SK-N-MC (cell line): ENCODE results near the gene CLNK.

Experiments
- EZH2 ChIP-seq: fragments of 200-600 bp; sonication (generic); IDR thresholded peaks from one replicate; pipeline ENCODE4 v1.6.1; 2017; ENCODE audit warnings: antibody characterized with exemption
- POLR2AphosphoS5 ChIP-seq: IDR thresholded peaks from 2 replicates; pipeline ENCODE4 v1.6.1; 2012; ENCODE audit warnings: mild to moderate bottlenecking, low read depth, low read length, borderline replicate concordance

GRCh38 chr4:10688022-10688421 lies 3.5 kb upstream of the CLNK start:
- TF ChIP-seq EZH2 (no peak), POLR2AphosphoS5 (no peak)
